HG03097 (cell line): Measurements from ENCODE around the gene KL.

Experiments
- ATAC-seq: cut with Tn5 transposase; IDR thresholded peaks from one replicate; pipeline ENCODE4 v1.9.1; 2021; ENCODE audit not compliant: unreplicated experiment, low FRiP score

Gene KL

DNA sequence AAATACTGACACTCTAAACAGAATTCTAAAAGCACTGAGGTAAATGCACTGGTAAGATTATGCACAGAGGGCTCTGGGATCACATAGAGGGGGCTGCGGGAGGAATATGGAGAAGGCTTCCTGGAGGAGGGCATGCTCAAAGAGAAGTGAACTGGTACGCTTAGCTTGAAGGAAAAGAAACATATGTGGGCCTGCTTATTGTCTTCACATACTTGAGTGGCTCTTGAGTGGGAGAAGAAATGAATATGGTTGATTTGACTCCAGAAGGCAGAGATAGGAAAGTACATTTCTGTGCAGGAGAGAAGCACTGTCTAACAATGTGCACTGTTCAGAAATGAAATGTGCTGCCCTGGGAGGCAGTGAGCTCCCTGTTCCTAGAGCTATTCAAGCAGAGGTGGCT, 91.1 kb downstream of the KL start:
- ATAC-seq, result no peak

DNA sequence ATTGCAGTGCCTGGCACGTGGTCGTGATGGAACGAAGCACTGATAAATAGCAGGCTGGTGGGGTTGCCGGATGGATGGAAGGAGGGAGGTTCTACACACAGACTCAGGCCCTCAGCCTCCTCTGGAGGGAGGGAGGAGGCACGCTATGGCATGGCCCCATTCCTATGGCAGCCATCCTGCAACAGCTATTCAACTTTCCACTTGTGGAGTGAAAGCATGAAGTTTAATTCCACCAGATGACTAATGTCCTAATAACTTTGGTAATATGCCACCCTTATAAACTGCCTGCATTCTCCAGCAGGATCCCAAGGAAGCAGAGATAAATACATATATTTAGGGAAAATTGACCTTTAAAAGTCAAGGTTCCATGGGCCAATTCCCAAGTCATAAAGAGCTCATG, 92.4 kb downstream of the KL start:
- no peak for ATAC-seq

DNA sequence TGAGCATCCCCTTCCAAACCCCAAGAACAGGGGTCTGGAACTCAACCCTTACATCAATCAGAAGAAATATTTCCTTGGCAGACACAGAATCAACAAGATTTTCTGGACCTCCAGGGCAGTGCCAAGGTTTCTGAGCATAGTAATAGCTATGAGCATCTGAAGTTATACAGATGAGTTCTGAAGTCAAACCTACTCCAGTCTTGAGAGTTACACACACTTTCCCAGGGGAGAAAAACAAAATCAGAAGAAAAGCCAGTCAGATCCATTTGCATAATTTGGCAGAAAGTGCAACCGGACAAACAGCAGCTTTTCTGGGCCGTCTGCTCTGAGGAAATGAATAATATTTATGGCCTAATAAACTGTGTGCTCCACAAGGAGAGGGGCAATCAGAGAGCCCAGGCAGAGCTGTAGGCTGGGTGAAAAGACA, 93.1 kb downstream of the KL start:
- ATAC-seq, result no peak

DNA sequence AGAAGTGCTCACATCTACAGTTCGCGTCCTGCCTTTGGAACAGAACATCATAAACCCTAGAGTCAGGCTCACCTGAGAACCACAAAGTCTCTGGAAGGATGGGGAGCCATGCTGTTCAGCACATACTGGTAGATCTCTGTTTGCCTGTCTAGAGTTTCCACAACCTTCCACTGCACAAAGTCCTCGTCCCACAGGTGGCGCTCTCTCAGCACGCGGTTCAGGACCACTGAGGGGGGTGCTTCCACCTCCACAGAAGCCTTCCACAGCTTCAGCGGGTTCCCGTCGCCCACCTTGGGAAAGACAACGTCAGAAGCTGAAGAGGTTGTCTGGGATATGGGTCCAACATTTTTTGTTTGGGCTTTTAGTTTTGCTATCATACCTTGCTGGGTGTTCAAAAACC, 93.6 kb downstream of the KL start:
- ATAC-seq, result no peak

DNA sequence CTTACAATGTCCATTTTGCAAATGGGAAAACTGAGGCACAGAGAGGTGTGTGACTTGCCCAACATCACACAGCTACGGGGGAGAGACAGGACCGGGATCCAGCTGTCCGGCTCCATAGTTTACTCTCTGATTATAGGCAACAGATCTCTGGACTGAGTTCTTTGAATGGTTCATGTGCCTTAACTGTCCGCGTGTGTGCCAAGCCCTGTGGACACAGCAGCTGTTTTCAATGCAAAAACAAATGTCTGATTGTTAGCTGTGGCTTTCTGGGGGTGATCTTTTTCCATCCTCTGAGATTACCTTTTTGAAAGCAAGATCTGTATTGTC, 94.1 kb downstream of the KL start:
- ATAC-seq, result no peak

DNA sequence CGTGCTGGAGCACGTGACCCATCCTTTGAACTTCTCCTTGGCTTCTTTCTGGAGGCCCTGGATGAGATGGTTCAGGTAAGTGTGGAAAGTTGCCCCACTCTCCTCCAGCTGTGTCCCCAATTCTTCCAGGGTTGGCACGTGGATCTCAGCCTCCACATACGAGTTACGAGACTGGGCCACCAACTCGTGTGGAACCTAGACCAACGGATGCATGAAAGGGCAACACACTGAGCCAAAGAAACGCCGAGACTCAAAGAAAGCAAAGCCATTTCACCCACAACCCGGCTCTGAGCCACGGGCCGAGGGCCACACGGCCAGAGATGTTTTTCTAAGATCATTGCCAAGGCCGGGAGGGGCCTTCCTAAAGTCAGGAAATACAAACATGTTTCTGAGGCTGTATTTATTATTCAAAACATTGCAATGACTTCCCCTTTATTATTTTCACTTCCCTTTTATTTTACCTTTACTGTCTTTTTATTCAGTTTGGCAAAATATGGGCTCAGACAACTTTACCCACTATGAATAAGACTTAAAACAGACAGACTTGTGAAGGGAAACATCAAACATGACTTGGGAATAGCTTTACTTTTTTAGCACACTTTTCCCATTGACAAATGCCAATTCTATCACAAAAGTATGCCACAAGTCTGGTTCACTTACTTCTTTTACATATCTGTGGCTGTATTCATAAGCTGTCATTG, 94.6 kb downstream of the KL start:
- peak; percentile 50 for ATAC-seq

DNA sequence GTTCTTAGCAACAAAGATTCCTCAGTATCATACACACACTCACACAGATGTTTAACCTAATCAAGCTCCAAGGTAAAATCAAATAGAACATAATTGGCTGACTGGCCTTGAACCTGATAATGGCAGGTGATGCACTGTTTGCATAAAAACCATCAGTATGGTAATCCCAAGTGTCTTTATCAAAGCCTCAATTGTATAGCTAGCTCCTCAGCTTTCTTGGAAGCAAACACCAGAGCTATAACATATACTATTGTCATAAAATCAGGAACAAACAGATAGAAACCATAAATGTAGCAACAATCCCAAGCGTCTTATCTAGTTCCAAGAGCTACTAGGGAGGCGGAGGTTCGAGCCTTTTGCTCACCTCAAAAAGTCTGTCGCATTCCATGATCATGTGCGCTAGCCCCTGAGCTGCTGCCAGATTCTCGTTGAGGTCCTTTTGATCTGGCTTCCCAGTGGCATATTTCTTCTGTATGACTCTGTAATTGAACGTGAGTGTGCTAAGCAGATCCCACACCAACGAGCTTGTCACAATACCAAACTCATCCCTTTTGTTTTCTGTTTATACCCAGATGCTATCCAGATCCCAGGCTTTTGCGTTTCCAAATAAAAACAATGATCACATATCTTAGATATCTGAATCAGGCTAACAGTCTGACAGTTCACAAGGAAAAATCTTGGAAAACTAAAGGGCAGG, 95.3 kb downstream of the KL start:
- ATAC-seq, result peak; percentile 10

DNA sequence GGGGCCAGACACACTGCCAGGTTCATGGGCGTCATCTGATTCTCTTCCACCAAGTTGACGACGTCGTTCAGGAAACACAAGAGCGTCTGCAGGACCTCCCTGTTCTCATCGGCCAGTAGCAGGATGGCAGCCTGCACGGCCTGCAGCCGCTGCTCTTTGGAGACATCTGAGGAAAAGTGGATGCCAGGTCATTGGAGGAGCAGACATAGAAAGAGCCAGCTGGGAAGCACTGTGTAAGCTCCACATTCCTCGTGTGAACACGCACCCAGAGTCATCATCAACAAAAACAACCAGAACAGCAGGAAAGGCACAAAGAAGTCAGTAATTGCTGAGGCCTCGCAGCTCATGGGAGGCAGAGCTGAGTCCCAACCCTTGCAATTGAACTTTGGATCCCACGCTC, 96.5 kb downstream of the KL start:
- ATAC-seq, result no peak

DNA sequence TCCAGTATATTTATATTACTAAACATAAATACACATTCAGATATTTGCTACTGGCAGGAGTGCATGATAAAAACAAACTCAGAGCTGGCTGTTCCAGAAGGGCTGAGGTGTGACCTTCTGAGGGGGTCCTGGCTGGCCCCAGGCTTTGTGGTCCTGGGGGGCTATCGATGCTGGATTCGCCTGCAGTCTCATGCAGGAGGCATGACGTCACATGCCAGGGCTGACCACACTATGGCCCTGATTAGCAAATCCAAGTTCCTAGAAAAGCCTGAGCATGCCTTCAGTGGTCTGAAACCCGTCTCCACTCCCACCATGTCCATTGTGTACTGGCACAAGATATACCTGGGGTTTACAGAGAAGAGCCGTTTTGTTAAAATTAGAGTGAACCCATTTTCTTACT, 97.9 kb downstream of the KL start:
- ATAC-seq, result no peak

DNA sequence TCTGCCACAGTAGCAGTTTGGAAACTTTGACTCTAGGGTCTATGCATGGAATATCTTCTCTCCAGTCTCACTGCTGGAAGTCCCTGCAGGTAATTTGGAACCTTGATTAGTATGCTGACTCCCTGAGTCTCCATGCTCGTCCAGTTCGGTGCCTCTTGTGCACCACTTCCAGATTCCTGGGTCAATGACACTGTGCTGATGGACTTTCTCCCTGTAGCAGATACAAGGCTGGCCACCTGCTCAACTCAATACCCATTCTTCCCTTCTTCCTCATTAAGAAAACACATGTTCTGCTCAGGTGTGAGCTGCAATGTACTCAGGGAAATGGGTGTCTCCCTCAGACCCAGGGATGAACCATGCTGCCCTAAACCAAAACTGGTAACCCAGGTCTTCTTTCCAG, 99.1 kb downstream of the KL start:
- no peak for ATAC-seq
